WTC11 (cell line): Measurements from ENCODE around the gene CHORDC1.

Experiments used
- IRF2 ChIP-seq: sonication (generic); formaldehyde crosslinking; IDR thresholded peaks from 2 replicates; pipeline ENCODE4 v1.8.0; 2022; ENCODE audit warnings: low read depth, missing genetic modification reagents, borderline replicate concordance
- NR2C2 ChIP-seq: sonication (generic); formaldehyde crosslinking; IDR thresholded peaks from 2 replicates; pipeline ENCODE4 v1.8.0; 2022; ENCODE audit warnings: mild to moderate bottlenecking, missing genetic modification reagents
- NR3C1 ChIP-seq: sonication (generic); formaldehyde crosslinking; conservative IDR thresholded peaks from 2 replicates; pipeline ENCODE4 v1.8.1; 2023; ENCODE audit warnings: low read depth, mild to moderate bottlenecking, missing genetic modification reagents
- TF ChIP-seq, protein P1 (sequence below): fragments of 200-600 bp; IDR thresholded peaks from 2 replicates; pipeline ENCODE4 v1.8.0; 2022; ENCODE audit warnings: antibody characterized with exemption
- TF ChIP-seq, protein P2 (sequence below): sonication (generic); formaldehyde crosslinking; IDR thresholded peaks from 2 replicates; pipeline ENCODE4 v1.8.1; 2022; ENCODE audit warnings: low read depth, missing genetic modification reagents, borderline replicate concordance
- TF ChIP-seq, protein P3 (sequence below): sonication (generic); formaldehyde crosslinking; conservative IDR thresholded peaks from 2 replicates; pipeline ENCODE4 v1.8.1; 2022; ENCODE audit warnings: mild to moderate bottlenecking, missing genetic modification reagents
- TF ChIP-seq, protein P4 (sequence below): sonication (generic); formaldehyde crosslinking; IDR thresholded peaks from 2 replicates; pipeline ENCODE4 v1.8.0; 2022; ENCODE audit warnings: mild to moderate bottlenecking, missing genetic modification reagents
- TF ChIP-seq, protein P5 (sequence below): fragments of 250-450 bp; sonication (Bioruptor Pico); IDR thresholded peaks from 2 replicates; pipeline ENCODE4 v2.1.2; 2022; ENCODE audit warnings: mild to moderate bottlenecking, moderate library complexity

DNA sequence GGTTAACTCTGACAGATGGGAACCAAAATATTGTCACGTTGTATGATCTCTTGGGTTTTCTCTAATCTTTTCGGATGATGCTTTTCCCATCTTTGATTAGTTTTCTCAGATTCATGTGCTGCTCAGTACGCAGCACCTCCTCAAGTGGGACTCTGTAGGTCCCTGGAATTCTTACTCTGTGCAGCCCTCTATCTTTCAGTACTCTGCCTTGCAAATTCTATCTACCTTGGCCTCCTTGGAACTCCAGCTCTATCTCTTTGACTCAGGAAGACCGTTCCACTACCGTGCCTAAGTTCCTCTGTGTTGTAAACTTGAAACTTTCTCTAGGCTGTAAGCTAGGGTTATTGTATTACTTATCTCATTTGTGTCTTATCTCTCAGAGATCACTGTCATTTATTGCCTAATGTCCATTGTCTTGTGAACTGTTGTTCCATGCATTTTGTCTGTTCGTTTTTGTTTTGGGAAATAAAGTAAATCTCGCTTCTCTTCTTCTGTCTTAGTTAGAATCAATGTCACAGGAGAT lies 20.1 kb upstream of the CHORDC1 start:
- TF ChIP-seq, protein P1, sequence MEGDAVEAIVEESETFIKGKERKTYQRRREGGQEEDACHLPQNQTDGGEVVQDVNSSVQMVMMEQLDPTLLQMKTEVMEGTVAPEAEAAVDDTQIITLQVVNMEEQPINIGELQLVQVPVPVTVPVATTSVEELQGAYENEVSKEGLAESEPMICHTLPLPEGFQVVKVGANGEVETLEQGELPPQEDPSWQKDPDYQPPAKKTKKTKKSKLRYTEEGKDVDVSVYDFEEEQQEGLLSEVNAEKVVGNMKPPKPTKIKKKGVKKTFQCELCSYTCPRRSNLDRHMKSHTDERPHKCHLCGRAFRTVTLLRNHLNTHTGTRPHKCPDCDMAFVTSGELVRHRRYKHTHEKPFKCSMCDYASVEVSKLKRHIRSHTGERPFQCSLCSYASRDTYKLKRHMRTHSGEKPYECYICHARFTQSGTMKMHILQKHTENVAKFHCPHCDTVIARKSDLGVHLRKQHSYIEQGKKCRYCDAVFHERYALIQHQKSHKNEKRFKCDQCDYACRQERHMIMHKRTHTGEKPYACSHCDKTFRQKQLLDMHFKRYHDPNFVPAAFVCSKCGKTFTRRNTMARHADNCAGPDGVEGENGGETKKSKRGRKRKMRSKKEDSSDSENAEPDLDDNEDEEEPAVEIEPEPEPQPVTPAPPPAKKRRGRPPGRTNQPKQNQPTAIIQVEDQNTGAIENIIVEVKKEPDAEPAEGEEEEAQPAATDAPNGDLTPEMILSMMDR: no peak
- TF ChIP-seq, protein P2, sequence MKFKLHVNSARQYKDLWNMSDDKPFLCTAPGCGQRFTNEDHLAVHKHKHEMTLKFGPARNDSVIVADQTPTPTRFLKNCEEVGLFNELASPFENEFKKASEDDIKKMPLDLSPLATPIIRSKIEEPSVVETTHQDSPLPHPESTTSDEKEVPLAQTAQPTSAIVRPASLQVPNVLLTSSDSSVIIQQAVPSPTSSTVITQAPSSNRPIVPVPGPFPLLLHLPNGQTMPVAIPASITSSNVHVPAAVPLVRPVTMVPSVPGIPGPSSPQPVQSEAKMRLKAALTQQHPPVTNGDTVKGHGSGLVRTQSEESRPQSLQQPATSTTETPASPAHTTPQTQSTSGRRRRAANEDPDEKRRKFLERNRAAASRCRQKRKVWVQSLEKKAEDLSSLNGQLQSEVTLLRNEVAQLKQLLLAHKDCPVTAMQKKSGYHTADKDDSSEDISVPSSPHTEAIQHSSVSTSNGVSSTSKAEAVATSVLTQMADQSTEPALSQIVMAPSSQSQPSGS: no peak
- TF ChIP-seq NR3C1 (CRISPR knock-in tag): no peak
- TF ChIP-seq, protein P3, sequence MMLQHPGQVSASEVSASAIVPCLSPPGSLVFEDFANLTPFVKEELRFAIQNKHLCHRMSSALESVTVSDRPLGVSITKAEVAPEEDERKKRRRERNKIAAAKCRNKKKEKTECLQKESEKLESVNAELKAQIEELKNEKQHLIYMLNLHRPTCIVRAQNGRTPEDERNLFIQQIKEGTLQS (CRISPR knock-in tag): no peak
- TF ChIP-seq, protein P4, sequence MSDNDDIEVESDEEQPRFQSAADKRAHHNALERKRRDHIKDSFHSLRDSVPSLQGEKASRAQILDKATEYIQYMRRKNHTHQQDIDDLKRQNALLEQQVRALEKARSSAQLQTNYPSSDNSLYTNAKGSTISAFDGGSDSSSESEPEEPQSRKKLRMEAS (CRISPR knock-in tag): no peak
- TF ChIP-seq NR2C2 (CRISPR knock-in tag): no peak
- no peak for TF ChIP-seq IRF2 (CRISPR knock-in tag)
- TF ChIP-seq, protein P5, sequence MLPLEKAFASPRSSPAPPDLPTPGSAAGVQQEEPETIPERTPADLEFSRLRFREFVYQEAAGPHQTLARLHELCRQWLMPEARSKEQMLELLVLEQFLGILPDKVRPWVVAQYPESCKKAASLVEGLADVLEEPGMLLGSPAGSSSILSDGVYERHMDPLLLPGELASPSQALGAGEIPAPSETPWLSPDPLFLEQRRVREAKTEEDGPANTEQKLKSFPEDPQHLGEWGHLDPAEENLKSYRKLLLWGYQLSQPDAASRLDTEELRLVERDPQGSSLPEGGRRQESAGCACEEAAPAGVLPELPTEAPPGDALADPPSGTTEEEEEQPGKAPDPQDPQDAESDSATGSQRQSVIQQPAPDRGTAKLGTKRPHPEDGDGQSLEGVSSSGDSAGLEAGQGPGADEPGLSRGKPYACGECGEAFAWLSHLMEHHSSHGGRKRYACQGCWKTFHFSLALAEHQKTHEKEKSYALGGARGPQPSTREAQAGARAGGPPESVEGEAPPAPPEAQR (CRISPR knock-in tag): no peak
